Measurements from ENCODE around the gene CLK1.
"Not testable (repeated sequence)": the region's sequence is repeated elsewhere in the genome, so short reads cannot be mapped to it uniquely, and the experiment has no call there.

The CLK1 gene

DNA sequence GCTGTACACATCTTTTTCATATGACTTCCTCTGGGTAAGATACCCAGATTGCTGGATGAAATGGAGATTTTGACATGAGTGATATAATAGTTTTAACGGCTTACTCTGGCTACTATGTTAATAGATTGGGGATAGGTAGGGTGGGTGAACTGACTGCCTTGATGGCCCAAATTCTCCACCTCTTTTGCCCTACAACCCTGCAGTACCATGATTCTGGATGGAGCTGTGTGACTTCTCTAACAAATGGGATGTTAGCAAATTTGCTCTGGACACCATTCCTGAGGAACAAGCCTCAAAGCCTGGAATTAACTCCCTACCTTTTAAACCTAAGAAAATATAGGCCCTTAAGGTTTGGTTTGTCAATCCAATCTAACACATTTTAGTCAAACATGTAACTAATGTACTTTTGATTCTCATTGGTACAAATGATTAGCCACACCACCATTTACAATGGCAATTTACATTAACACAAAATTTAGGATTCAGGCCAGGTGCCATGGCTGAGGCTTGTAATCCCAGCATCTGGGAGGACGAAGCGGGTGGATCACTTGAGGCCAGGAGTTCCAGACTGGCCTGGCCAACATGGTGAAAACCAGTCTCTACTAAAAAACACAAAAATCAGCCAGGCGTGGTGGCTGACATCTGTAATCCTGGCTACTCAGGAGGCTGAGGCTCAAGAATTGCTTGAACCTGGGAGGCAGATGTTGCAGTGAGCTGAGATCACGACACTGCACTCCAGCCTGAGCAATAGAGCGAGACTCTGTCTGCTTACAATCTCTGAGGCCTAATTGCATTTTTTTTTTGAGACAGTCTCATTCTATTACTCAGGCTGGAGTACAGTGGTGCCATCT is 12.8 kb downstream of the CLK1 start:
- no peak for DNase-seq (ENCODE audit: low spot score)

DNA sequence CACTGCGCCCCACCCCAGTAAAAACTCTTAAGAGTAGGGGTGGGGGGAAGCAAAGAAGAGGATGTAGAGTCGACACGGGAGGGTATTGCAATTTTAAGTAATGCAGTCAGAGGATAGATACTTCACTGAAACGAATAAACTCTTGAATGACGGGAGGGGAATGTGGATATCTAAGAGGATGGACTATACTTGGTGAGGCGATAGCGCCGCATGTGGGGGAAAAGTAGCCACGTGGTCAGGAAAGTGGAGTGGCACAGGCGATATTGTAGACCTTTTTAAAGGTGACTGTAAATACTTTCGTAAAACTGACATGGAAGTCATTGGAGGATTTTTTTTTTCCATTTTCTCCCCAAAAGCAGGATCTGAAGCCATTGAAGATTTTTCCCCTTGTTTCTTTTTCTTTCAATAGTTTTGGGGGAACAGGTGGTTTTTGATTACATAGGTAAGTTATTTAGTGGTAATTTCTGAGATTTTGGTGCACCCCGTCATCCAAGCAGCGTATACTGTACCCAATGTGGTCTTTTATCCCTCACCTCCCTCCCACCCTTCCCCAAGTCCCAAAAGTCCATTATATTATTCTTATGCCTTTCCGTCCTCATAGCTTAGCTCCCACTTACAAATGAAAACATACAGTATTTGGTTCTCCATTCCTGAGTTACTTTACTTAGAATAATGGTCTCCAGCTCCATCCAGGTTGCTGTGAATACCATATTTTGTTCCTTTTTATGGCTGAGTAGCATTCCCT is 13.8 kb downstream of the CLK1 start:
- DNase-seq (ENCODE audit: low spot score), result no peak

DNA sequence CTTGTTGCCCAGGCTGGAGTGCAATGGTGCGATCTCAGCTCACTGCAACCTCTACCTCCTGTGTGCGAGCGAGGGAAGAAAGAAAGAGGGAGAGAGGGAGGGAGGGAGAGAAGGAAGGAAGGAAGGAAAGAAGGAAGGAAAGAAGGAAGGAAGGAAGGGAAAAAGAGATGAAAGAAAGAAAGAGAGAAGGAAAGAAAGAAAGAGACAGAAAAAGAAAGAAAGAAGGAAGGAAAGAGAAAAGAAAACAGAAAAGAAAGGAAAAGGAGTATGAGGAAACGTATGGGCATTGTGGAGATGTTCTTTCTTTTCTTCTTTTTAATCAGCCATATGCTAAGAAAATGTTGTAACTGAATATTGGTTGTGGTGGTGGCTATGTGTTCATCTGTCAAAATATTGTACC is 16.5 kb downstream of the CLK1 start:
- DNase-seq (ENCODE audit: low spot score), result no peak

DNA sequence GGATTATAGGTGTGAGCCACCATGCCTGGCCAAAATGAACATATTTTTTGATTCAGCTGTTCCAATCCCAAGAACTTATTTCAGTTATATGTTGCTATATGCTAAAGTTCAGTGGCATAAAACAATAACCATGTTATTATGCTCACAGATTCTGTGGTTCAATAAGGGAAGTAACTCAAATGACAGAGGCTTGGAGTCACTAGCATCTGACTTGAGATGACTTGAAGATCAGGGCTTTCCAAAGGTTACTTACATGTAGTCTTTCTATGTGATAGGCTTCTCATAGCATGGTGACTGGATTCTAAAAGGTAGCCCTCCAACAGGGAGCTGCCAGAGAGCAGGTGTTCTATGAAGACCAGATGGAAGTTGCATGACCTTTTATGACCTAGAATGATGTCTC is 17.2 kb downstream of the CLK1 start:
- no peak for DNase-seq (ENCODE audit: low spot score)

DNA sequence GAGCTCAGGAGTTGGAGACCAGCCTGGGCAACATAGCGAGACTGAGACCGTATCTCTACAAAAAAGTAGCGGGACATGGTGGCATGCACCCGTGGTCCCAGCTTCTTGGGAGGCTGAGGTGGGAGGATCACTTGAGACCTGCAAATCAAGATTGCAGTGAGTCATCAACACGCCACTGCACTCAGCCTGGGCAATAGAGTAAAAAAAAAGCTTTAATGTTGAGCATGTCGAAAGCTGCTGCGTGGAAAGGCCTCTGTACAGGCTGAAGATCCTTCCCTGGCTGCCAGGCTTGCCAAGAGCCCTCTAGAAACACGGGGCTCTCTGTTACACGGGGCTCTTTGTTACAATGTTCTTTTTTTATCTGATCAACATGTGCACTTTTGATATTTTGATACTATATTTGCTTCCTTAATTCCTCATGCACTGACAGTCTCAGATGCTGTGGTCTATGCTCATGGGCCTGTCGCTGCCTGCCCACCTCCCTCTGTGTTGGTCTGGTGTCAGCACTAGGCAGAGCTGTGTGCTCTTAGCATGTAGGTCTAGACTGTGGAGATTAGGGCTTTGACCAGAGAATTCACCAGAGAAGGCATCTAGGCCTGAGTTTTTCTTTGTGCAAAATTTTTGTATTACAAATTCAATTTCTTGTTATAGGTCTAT is 18.7 kb downstream of the CLK1 start:
- DNase-seq (ENCODE audit: low spot score), result no peak

DNA sequence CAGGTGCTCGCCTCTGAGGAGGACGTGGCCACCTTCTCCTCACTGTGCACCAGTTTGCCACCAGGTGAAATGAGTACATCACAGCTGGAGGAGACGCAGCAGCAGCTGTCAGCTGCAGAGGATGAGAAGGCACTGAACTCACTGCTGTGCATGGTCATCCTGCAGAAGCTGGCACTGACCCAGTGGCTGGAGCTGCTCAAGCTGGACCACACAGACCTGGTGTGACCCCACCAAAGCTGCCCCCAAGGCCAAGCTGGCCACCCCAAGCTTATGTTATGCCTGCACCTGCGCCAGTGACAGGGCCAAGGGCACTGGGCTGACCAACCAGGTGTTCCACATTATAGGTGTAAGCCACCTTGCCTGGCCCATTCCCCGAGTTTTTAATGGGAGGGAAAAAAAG is 19.3 kb downstream of the CLK1 start:
- no peak for DNase-seq (ENCODE audit: low spot score)

DNA sequence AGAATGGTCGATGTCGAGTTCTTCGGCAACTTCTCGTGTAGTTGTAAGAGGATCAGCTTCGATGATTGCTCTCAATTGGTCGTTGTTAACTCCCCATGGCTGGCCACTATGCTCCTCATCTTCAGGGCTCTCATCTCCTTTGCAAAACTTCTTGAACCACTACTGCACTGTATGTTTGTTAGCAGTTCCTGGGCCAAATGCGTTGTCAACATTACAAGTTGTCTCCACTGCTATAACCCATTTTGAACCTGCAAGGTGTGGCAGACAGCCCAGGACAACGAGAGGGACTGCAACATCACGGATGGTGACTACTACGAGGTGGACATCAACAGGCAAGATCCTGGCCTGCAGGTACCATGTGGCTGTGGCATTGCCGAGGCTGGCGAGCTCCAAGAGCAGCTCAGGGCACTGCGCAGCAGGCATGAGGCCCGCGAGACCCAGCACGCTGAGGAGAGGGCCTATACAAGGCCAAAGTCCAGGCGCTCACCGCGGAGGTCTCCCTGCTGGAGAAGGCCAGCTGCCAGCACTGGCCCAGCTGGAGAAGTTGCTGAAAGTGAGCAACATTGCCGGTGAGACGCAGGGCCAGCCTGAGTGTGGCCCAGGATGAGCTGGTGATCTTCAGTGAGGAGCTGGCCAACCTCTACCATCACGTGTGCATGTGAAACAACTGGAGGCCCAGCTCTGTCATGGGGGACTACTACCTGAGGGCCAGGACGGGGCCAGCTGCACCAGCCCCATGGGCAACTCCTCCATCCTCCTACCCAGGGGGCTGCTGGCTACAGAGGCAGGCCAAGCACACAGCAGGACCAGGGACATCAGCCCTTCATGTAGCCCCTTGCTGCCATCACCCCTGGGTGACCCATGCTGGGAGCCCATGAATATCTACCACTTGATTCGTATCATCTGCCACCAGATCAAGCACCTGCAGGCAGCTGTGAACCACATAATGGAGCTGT is 20.2 kb downstream of the CLK1 start:
- no peak for DNase-seq (ENCODE audit: low spot score)

DNA sequence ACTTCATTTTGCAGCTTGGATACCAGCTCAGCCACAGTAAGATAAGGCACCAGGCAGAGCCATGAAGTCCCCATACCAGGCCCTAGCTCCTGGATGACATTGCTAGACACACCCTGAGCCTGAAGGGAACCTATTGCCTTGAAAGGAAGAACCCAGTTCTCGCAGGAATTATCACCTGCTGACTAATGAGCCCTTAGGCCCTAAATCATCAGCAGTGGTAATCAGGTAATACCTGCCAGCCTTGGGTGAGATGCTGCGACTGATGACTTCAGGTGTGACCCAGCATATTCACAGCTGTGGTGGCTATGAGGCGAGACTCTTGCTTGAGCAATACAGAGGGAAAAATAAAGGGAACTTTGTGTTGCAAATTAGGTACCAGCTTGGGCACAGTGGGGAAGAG is 24.9 kb downstream of the CLK1 start:
- DNase-seq (ENCODE audit: low spot score), result no peak

DNA sequence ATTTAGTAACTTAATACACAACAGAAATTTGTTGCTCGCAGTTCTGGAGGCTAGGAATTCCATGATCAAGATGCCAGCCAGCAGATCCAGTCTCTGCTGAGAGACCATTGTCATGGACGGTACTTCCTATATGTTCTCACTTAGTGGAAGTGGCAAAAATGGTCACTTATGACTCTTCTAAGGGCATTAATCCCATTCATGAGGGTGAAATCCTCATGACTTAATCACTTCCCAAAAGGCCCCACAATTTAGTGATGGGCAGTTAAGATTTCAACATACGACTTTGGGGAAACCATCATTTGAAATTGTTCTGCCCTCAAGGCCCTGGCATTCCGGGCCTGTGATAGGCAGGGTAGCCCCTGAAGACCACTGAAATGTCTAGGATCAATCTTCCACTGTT is 29.8 kb downstream of the CLK1 start:
- no peak for DNase-seq (ENCODE audit: low spot score)

DNA sequence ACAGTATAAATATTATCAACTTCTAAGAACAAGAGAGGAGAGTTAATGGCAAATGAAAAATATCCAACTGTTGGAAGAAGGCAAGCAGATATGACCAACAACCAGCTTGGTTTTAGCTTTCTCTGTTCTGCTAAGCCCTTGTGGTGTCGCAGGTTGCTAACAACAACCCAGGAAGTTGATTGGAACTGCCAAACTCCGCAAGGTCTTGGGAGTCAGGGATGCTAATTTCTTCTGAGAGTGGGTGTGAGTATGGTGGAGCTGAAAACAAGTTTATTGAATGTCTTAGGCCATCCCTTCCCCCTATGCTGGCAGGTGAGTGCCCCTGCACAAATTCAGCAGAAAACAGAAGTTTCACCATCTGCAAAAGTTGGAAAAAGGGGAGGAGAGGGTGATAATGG is 35.2 kb downstream of the CLK1 start:
- DNase-seq (ENCODE audit: low spot score), result no peak

DNA sequence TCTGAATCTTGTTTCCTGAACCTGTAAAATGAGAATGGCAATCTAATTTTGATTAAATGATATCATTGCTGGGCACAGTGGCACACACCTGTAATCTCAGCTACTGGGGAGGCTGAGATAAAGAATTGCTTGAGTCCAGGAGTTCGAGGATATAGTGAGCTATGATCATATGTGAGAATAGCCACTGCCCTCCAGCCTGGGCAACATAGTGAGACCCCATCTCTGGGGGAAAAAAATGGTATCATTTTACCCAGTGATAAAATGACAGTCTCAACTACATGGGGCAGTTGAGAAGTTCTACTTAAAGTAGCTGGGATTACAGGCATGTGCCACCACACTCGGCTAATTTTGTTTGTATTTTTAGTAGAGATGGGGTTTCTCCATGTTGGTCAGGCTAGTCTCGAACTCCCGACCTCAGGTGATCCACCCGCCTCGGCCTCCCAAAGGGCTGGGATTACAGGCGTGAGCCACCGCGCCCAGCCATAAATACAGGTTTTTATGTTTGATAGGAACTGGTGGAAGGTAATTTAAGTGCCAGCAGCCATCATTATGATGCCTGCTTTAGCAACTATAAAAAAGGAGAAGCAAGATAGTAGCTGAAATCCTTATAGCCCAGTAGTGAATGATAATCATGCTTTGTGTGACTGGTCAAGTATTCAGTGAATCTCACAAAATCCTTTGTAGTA is 35.7 kb downstream of the CLK1 start:
- no peak for DNase-seq (ENCODE audit: low spot score)

DNA sequence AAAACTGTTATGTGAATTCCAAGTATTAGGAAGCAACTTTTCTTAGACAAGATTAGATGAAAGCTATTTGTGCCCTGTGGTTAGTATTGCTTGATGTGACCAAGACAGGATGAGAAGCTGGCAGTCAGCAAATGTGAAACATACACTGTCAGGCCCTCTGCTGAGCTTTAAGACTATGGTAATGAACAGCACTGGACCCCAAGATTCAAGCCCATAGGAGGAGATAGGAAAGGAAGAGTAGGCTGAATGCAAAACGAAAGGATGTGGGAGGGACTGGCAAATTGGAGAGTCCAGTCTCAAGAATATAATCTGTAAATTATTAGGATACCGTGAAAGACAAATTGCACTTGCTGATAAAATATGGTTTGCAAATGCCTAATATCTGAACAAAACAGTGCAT is 36.4 kb downstream of the CLK1 start:
- no peak for DNase-seq (ENCODE audit: low spot score)

DNA sequence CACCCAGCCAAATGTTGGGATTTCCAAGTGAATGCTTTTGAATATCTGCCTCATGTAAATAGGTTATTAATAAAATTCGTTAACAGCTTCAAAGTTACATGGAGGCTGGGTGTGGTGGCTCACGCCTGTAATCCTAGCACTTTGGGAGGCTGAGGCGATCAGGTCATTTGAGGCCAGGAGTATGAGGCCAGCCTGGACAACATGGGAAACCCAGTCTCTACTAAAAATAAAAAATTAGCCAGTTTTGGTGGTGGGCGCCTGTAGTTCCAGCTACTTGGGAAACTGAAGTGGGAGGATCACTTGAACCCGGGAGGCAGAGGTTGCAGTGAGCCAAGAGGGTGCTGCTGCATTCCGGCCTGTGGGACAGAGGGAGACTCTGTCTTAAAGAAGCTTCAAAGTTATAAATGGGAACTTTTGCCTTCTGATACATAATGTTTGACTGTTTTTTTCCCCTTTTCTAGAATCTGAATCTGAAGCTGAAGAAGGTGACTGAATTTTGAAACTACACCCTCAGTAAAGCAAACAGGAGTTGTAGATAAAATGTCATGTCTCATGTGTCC is 42.7 kb downstream of the CLK1 start:
- DNase-seq (ENCODE audit: low spot score), result no peak

DNA sequence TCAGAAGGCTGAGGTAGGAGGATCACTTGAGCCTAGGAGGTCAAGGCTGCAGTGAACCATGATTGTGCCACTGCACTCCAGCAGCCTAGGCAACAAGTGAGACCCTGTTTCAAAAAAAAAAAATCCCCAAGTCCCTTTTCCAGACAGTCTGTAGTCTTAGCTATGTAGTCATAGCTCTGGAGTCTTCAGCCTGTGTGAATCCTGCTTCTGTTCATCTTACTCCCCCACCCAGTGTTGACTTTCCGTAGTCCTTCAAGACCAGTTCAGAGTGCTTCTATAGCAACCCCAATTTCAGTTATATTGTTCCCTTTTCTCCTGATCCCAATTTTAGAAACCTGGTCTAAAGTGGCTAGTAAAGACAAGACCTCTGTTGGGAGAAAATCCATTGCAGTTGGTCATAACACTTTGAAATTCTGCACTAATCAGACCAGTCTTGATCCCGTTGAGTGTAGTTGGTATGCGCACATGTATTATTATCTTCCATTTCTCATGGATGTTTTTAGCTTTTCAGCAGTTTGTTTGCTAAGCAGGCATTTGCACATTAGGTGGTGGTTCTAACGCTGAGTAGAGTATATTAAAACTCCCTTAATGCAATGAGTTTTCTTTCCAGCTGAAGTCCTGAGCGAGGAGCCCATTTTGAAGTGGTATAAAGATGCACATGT is 43.8 kb downstream of the CLK1 start:
- no peak for DNase-seq (ENCODE audit: low spot score)

DNA sequence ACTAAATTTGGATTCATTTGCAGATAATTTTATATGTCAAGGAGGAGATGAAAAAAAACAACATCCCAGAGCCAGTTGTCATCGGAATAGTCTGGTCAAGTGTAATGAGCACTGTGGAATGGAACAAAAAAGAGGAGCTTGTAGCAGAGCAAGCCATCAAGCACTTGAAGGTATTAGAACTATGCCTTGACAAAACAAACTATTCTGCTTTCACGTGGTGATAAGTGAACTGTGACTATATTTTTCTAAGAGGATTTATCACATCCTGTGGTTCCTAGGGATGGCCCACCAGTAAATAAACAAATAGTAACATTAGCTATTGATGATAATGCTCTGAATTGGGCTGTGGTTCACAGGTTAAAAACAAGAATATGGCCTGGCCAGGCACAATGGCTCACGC is 45.7 kb downstream of the CLK1 start:
- not testable (repeated sequence) for DNase-seq (ENCODE audit: low spot score)

DNA sequence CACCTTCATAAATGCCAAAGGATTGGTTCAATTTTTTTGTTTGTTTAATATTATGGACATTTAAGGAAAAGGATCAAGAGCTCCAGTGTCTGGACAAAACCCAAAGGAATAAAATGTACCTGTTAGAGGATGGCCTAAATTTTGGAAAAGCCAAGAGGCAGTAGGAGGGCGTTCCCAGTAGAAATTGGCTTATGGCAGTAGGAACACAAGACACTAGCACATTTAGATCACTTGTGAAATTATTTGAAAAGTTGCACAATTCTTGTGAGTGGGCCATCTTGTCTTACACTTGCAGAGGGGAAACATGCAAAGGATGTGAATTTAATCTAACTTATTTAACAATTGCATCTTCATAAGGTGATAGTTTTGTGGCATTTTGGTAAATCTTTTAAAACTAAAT is 49.5 kb downstream of the CLK1 start:
- no peak for DNase-seq (ENCODE audit: low spot score)

DNA sequence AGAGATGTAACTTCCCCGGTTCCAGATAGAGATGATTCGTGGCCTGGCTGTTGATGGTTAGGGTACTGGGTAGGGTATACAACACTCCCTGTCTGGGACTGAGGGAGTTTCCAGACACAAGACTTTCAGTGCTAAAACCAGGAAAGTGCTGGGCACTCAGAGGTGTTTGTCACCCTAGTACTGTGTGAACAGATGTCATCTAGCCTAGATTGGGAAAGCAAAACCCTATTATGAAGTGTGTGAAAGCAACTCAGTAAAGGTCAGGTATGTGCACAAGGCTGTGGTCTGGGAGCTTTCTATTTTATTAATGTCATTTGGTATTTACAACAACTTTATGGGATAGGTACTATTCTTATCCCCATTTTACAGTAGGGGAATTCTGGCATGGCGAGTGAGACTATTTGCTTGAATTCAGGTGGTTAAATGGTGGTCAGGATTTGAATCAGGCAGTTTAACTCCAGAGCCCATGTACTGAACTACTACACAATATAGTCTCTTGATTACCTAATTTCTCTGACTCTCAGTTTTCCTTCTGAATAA is 50.1 kb downstream of the CLK1 start:
- no peak for DNase-seq (ENCODE audit: low spot score)

DNA sequence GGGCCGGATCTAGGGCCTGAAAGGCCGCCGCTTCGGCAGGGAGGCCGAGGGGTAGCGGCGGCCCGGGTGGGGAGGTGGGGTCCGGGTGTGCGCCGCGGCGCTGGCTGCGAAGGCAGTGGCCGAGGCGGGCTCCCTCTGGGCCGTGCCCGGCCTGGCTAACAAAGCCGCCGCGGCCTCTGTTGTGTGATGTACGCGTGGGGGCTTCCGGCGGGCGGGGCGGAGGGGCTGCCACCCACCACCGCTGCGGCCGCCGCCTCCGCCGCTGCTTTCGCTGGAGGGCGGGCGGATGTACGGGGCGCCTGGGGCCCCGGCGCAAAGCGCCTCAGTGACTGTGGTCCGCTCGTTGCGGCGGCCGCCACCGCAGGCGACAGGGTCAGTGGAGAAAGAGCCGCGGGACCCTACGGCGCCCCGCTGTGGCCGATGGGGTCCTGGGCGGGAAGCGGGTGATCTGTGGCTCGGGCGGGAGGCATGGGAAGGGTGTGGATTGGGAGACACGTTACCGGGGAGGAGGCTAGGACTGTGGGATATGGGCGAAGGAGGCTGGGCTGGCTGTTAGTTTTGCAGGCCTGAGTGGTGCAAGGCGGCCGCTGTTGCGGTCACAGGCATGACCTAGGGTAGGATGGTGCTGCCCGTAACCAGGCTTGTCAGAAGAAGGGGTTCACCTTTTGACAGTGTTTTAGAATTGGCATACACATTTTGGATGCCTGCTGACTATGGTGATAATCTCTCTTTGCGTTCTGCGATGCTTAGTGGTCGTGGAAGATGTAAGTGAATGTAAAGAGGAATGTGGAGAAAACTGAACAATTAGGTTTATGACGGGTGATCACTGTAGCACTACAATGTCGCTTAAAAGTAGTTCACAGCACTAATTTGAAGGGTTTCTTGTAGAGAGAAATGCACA is 52.1 kb downstream of the CLK1 start:
- peak; percentile 75 for DNase-seq (ENCODE audit: low spot score)

Measured in hematopoietic multipotent progenitor cell treated with erythropoietin and hydrocortisone succinate and interleukin-3 and kit ligand, for 17 days (in vitro differentiated cells).